Progenitor cell of endocrine pancreas (in vitro differentiated cells): ENCODE measurements around the gene LSM2. TPM values are rescaled to one million over a fixed set of nuclear protein-coding genes. Genes with fewer than 3 reads are reported as not detected.
"Not testable (repeated sequence)": the region's sequence is repeated elsewhere in the genome, so short reads cannot be mapped to it uniquely, and the experiment has no call there.

Experiments used
- DNase-seq: peaks from one replicate; pipeline ENCODE4 v3.0.0; 2021; ENCODE audit warnings: low spot score; ENCODE audit not compliant: unreplicated experiment
- H3K27ac Mint-ChIP-seq: 2 replicates; pipeline ENCODE4 v1.8.0; 2021; ENCODE audit warnings: mild to moderate bottlenecking, moderate library complexity, mixed read lengths
- H3K27me3 Mint-ChIP-seq: 2 replicates; pipeline ENCODE4 v1.8.0; 2021; ENCODE audit warnings: mixed read lengths
- H3K36me3 Mint-ChIP-seq: 2 replicates; pipeline ENCODE4 v1.8.0; 2022; ENCODE audit warnings: mixed read lengths; ENCODE audit not compliant: insufficient read depth
- H3K4me1 Mint-ChIP-seq: 2 replicates; pipeline ENCODE4 v1.8.0; 2021; ENCODE audit warnings: low read depth, mixed read lengths
- H3K4me3 Mint-ChIP-seq: 2 replicates; pipeline ENCODE4 v1.8.0; 2021; ENCODE audit warnings: low read depth, mild to moderate bottlenecking, moderate library complexity, mixed read lengths
- H3K9me3 Mint-ChIP-seq: 2 replicates; pipeline ENCODE4 v1.8.0; 2021; ENCODE audit warnings: low read depth, mixed read lengths
- total RNA-seq: library from RNA; stranded (reverse); gene quantifications from 2 replicates; pipeline ENCODE4 v1.2.1, GENCODE V29; 2021
- TF ChIP-seq, protein P1 (sequence below): fragments of 200-600 bp; sonication (generic); IDR thresholded peaks from one replicate; pipeline ENCODE4 v1.5.0; 2021; ENCODE audit warnings: antibody characterized with exemption, mild to moderate bottlenecking; ENCODE audit not compliant: unreplicated experiment

LSM2 gene
- total RNA-seq, 1 donor from 2014 or later, result 80.4 TPM

DNA sequence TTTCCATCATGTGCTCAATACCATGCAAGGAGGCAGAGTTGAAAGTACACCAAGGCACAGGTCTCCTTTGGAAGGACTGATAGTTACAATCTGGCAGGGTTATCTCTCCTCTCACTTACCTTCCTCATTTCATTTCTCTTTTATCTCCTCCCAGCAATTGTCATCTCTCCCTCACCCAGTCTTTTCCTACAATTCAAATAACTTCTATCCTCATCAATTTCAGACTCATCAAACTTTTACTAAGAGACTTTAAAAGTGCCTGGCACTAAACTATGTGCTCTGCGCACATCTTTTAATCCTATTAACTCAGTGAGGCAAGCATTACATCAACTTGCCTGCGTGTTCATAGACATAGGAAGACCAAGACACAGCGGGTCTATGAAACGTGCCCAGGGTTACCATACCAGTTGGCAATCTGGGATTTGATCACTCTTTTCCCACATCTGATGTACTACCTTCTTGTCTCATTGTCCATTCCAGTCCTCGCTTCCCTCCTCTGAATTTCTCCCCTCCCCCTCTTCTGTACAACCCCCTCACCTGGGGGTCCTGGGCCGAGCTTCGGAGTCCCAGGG lies 12.4 kb downstream of the LSM2 start:
- peaks cover 5% of the 10 kb centered on the region for H3K36me3 Mint-ChIP-seq
- no peaks in the 10 kb centered on the region for H3K27me3 Mint-ChIP-seq
- DNase-seq, result no peak
- H3K4me1 Mint-ChIP-seq, result peaks cover 10% of the 10 kb centered on the region
- peak overlapping the region; percentile 96 for H3K4me3 Mint-ChIP-seq
- no peaks in the 10 kb centered on the region for H3K9me3 Mint-ChIP-seq
- peak overlapping the region; percentile 13 for H3K27ac Mint-ChIP-seq
- TF ChIP-seq, protein P1, sequence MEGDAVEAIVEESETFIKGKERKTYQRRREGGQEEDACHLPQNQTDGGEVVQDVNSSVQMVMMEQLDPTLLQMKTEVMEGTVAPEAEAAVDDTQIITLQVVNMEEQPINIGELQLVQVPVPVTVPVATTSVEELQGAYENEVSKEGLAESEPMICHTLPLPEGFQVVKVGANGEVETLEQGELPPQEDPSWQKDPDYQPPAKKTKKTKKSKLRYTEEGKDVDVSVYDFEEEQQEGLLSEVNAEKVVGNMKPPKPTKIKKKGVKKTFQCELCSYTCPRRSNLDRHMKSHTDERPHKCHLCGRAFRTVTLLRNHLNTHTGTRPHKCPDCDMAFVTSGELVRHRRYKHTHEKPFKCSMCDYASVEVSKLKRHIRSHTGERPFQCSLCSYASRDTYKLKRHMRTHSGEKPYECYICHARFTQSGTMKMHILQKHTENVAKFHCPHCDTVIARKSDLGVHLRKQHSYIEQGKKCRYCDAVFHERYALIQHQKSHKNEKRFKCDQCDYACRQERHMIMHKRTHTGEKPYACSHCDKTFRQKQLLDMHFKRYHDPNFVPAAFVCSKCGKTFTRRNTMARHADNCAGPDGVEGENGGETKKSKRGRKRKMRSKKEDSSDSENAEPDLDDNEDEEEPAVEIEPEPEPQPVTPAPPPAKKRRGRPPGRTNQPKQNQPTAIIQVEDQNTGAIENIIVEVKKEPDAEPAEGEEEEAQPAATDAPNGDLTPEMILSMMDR, result no peak

DNA sequence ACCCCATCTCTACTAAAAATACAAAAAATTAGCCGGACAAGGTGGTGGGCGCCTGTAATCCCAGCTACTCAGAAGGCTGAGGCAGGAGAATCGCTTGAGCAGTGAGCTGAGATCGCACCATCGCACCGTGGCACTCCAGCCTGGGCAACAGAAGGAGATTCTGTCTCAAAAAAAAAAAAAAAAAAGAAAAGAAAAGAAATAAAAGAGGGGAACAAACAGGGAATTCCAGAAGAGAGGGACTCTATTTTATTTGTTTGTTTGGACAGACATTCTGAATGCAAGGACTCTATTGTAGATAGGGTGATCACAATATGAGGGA lies 12.9 kb downstream of the LSM2 start:
- H3K27ac Mint-ChIP-seq, result peak overlapping the region; percentile 24
- H3K4me1 Mint-ChIP-seq, H3K36me3 Mint-ChIP-seq, H3K27me3 Mint-ChIP-seq, H3K9me3 Mint-ChIP-seq, DNase-seq: not testable (repeated sequence)
- H3K4me3 Mint-ChIP-seq, result peak overlapping the region; percentile 96

DNA sequence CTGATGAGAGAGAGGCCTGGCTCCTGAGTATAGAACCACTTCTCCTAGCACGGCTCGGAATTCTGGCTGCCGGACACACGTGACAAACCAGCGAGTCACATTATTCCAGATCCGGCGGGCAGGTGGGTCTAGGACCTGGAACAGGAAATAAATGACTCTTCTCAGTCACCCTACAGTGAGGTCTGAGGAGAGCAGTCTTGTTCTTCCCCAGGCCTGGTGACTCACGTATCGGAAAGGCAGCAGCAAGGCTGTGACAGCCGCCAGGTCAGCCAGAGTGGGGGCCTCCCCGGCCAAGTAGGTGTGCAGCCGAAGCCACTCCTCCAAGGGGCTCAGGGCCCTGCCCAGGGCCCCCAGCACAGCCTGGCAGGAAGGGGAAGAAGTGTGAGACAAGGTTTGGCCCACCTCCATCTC lies 14.0 kb downstream of the LSM2 start:
- Mint-ChIP-seq H3K9me3 (no peaks in the 10 kb centered on the region), H3K27ac (no peak overlapping the region), H3K4me3 (no peak overlapping the region), H3K36me3 (peaks cover 5% of the 10 kb centered on the region), H3K4me1 (peaks cover 10% of the 10 kb centered on the region), H3K27me3 (no peaks in the 10 kb centered on the region)
- no peak for DNase-seq
- TF ChIP-seq, protein P1, result no peak

DNA sequence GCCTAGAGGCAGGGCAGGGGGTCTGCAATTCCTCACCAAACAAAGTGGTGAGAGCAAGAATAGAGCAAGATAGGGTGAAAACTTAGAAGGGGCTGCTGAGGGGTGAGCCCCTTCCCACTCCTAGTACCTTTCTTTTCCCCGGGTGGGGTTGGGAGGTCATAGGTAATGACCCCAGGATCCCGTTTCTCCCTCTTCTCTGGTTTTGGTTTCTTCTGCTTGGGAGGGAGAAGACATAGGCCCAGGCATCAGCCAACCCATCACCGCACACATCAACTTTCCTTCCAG lies 14.7 kb downstream of the LSM2 start:
- H3K4me1 Mint-ChIP-seq, result peaks cover 10% of the 10 kb centered on the region
- no peak overlapping the region for H3K4me3 Mint-ChIP-seq
- H3K9me3 Mint-ChIP-seq, result no peaks in the 10 kb centered on the region
- no peaks in the 10 kb centered on the region for H3K27me3 Mint-ChIP-seq
- peaks cover 5% of the 10 kb centered on the region for H3K36me3 Mint-ChIP-seq
- DNase-seq, result no peak
- H3K27ac Mint-ChIP-seq, result no peak overlapping the region
- TF ChIP-seq, protein P1, result no peak

DNA sequence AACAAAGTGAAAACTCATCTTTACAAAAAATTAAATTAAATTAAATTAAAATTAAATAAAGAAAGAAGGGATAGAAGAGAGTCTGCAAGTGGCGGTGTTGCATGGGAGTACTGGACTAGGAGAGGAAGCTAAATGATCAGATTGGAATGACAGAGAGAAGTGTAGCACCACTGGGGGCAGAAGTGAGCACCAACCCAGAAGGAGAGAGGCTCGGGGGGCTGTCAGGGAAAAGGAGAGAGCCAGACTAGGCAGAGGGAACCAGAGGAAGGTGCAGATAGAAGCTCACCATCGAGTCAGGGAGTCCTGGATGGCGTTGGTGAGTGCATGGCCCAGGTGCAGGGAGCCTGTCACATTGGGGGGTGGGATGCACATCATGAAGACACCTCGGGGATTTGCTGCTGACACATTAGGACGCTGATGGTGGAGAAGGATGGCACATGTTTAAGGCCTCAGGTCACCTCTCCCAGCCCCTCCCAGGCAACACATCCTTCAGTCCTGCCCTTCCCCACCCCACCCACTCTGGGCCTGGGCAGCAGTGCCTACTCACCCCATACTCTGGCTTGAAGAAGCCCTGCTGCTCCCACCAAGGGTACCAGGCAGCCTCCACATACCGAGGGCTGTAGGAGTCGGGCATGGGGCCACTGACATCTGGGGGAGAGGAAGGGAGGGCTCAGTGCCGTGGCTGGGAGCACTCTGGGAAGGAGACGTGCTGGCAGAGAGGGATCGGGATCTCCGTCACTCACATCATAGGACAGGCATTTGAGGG lies 15.3 kb downstream of the LSM2 start:
- no peak overlapping the region for H3K27ac Mint-ChIP-seq
- peak; percentile 61 for DNase-seq
- H3K4me1 Mint-ChIP-seq, result peaks cover 10% of the 10 kb centered on the region
- peaks cover 5% of the 10 kb centered on the region for H3K36me3 Mint-ChIP-seq
- no peaks in the 10 kb centered on the region for H3K9me3 Mint-ChIP-seq
- H3K4me3 Mint-ChIP-seq, result peak overlapping the region; percentile 44
- H3K27me3 Mint-ChIP-seq, result no peaks in the 10 kb centered on the region
- TF ChIP-seq, protein P1, result peak; percentile 67

DNA sequence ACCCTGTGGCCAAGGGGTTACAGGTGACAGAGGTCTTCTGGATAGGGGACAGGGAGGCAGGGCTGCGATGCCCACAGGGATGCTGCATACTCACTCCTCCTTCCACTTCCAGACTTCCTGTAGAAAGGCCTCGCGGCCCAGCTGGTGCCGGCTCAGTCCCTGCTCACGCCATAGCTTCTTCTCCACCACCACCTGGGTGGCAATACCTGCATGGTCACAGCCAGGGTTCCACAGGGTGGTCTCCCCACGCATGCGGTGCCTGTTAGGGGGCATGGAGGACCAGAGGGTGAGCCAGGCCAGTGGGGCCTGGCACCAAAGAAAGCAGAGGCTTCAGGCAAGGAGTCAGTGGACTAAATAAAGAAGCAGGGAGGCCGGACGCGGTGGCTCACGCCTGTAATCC lies 21.3 kb downstream of the LSM2 start:
- Mint-ChIP-seq H3K36me3 (peaks cover 14% of the 10 kb centered on the region), H3K9me3 (no peaks in the 10 kb centered on the region), H3K4me1 (no peaks in the 10 kb centered on the region), H3K27me3 (no peaks in the 10 kb centered on the region), H3K27ac (no peak overlapping the region), H3K4me3 (no peak overlapping the region)
- TF ChIP-seq, protein P1, result no peak
- DNase-seq, result no peak
